Measurements from ENCODE around the gene KRT15. TPM values are rescaled to one million over a fixed set of nuclear protein-coding genes. Genes with fewer than 3 reads are reported as not detected.

Gene KRT15
- total RNA-seq, 1 donor from 2014 or later, result 0.79 TPM

DNA sequence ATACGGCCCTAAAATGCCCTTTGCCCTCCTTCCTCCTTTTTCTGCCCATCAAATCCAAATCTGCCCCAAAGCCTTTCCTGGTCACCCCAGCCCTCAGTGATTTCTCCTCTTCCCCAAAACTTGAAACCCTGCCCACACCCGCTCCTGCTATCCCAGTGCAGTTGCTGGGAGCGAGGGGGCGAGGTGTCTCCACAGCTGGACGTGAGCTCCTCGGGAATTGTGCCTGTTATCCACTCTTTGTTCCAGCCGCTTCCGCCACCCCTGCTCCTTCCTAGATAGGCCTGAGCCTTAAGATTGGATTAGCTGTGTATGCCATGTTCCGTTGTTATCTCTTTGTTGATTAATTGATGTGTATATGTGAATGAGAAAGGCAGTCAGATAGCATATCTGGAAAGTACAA, 35.2 kb downstream of the KRT15 start:
- Histone ChIP-seq H3K27ac (ENCODE audit: low read depth, low read length) (no peak overlapping the region), H3K9ac (ENCODE audit: low read length) (no peak overlapping the region), H3K4me2 (ENCODE audit: low read length) (no peak overlapping the region), H3K4me1 (ENCODE audit: insufficient read depth, low read length) (no peaks in the 10 kb centered on the region), H3K36me3 (ENCODE audit: insufficient read depth, low read length) (no peaks in the 10 kb centered on the region), H3K4me3 (ENCODE audit: insufficient read depth, low read depth, low read length) (no peak overlapping the region), H4K20me1 (ENCODE audit: insufficient read depth, low read length) (no peaks in the 10 kb centered on the region), H3K27me3 (ENCODE audit: insufficient read depth, low read length) (peaks cover 3% of the 10 kb centered on the region), H3K79me2 (ENCODE audit: insufficient read depth, low read length) (no peaks in the 10 kb centered on the region), H2AFZ (ENCODE audit: low read depth, low read length) (no peak overlapping the region), H3K9me3 (ENCODE audit: insufficient read depth, low read depth, low read length) (no peaks in the 10 kb centered on the region)
- Mint-ChIP-seq H3K9me3 (ENCODE audit: unreplicated experiment) (peaks cover 4% of the 10 kb centered on the region), H3K4me3 (ENCODE audit: unreplicated experiment) (no peak overlapping the region), H3K27me3 (ENCODE audit: low read depth, unreplicated experiment) (peaks cover 54% of the 10 kb centered on the region), H3K27ac (ENCODE audit: unreplicated experiment) (no peak overlapping the region), H3K36me3 (ENCODE audit: low read depth, unreplicated experiment) (peaks cover 2% of the 10 kb centered on the region), H3K4me1 (ENCODE audit: low read depth, unreplicated experiment) (no peaks in the 10 kb centered on the region)
- no peak for TF ChIP-seq EZH2 (IDR thresholded peaks at IDR 0.05; ENCODE audit: insufficient read depth, low read length)
- DNase-seq (ENCODE audit: low read depth) (no peak), FAIRE-seq (no peak)

DNA sequence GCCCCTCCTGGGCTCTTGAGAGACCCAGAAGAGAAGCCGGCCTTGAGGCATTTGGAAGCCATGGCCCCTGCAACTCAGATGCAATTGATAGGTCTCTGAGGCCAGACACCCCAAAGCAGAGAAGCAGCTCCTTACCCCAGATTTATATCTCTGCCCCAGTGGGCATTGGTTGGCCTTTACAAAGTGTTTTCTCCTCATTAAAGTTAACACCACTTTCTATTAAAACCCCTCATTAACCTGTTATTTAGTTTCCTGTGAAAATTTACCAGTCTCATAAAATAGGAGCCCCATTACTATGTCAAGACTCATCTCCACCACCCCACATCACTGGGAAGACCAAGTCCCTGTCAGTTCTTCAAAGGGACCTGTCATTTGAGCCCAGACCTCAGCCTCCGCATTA, 37.7 kb downstream of the KRT15 start, which contains the start of gene KRT35:
KRT35 (minus strand) TSS at position 116 of the 400 bp plus-strand sequence; CDS start at position 62, 54 bp downstream.
- no peak for DNase-seq (ENCODE audit: low read depth)
- Histone ChIP-seq H3K79me2 (ENCODE audit: insufficient read depth, low read length) (no peaks in the 10 kb centered on the region), H3K4me1 (ENCODE audit: insufficient read depth, low read length) (no peaks in the 10 kb centered on the region), H3K9me3 (ENCODE audit: insufficient read depth, low read depth, low read length) (no peaks in the 10 kb centered on the region), H3K27me3 (ENCODE audit: insufficient read depth, low read length) (no peaks in the 10 kb centered on the region), H3K36me3 (ENCODE audit: insufficient read depth, low read length) (no peaks in the 10 kb centered on the region), H4K20me1 (ENCODE audit: insufficient read depth, low read length) (no peaks in the 10 kb centered on the region), H3K4me3 (ENCODE audit: insufficient read depth, low read depth, low read length) (no peak within 1 kb of the TSS), H3K27ac (ENCODE audit: low read depth, low read length) (no peak within 1 kb of the TSS), H3K4me2 (ENCODE audit: low read length) (no peak within 1 kb of the TSS), H2AFZ (ENCODE audit: low read depth, low read length) (no peak within 1 kb of the TSS), H3K9ac (ENCODE audit: low read length) (no peak within 1 kb of the TSS)
- Mint-ChIP-seq H3K27me3 (ENCODE audit: low read depth, unreplicated experiment) (peaks cover 49% of the 10 kb centered on the region), H3K4me1 (ENCODE audit: low read depth, unreplicated experiment) (no peaks in the 10 kb centered on the region), H3K27ac (ENCODE audit: unreplicated experiment) (peak within 1 kb of the TSS; percentile 47), H3K4me3 (ENCODE audit: unreplicated experiment) (no peak within 1 kb of the TSS), H3K36me3 (ENCODE audit: low read depth, unreplicated experiment) (peaks cover 2% of the 10 kb centered on the region), H3K9me3 (ENCODE audit: unreplicated experiment) (peaks cover 4% of the 10 kb centered on the region)
- TF ChIP-seq EZH2 (IDR thresholded peaks at IDR 0.05; ENCODE audit: insufficient read depth, low read length), result no peak
- TF ChIP-seq, protein P1, sequence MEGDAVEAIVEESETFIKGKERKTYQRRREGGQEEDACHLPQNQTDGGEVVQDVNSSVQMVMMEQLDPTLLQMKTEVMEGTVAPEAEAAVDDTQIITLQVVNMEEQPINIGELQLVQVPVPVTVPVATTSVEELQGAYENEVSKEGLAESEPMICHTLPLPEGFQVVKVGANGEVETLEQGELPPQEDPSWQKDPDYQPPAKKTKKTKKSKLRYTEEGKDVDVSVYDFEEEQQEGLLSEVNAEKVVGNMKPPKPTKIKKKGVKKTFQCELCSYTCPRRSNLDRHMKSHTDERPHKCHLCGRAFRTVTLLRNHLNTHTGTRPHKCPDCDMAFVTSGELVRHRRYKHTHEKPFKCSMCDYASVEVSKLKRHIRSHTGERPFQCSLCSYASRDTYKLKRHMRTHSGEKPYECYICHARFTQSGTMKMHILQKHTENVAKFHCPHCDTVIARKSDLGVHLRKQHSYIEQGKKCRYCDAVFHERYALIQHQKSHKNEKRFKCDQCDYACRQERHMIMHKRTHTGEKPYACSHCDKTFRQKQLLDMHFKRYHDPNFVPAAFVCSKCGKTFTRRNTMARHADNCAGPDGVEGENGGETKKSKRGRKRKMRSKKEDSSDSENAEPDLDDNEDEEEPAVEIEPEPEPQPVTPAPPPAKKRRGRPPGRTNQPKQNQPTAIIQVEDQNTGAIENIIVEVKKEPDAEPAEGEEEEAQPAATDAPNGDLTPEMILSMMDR (IDR thresholded peaks at IDR 0.05; ENCODE audit: insufficient read depth, low read depth, low read length), result no peak
- no peak for FAIRE-seq

DNA sequence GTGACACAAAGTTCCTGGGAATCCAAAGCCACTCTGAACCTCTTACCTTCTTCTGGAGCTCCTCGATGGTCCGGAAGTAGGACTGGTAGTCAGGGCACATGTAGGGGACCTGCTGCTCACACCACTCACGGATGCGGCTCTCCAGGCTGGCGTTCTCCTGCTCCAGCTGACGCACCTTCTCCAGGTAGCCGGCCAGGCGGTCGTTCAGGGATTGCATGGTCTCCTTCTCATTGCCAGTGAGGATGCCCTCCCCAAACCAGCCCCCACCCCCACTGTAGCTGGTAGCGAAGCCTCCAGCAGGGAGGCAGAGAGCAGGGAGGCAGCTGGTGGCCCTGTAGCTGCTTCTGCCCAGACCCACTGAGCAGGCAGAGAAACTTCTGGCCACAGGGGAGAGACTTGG, 38.1 kb downstream of the KRT15 start:
- H3K9ac ChIP-seq (ENCODE audit: low read length), result no peak overlapping the region
- no peak for FAIRE-seq
- no peaks in the 10 kb centered on the region for H3K36me3 ChIP-seq (ENCODE audit: insufficient read depth, low read length)
- no peaks in the 10 kb centered on the region for H3K36me3 Mint-ChIP-seq (ENCODE audit: low read depth, unreplicated experiment)
- H2AFZ ChIP-seq (ENCODE audit: low read depth, low read length), result no peak overlapping the region
- H3K27ac ChIP-seq (ENCODE audit: low read depth, low read length), result no peak overlapping the region
- no peak overlapping the region for H3K4me3 ChIP-seq (ENCODE audit: insufficient read depth, low read depth, low read length)
- H3K4me3 Mint-ChIP-seq (ENCODE audit: unreplicated experiment), result no peak overlapping the region
- no peak overlapping the region for H3K27ac Mint-ChIP-seq (ENCODE audit: unreplicated experiment)
- no peaks in the 10 kb centered on the region for H3K4me1 Mint-ChIP-seq (ENCODE audit: low read depth, unreplicated experiment)
- H3K27me3 ChIP-seq (ENCODE audit: insufficient read depth, low read length), result no peaks in the 10 kb centered on the region
- peaks cover 48% of the 10 kb centered on the region for H3K27me3 Mint-ChIP-seq (ENCODE audit: low read depth, unreplicated experiment)
- no peaks in the 10 kb centered on the region for H3K4me1 ChIP-seq (ENCODE audit: insufficient read depth, low read length)
- no peaks in the 10 kb centered on the region for H4K20me1 ChIP-seq (ENCODE audit: insufficient read depth, low read length)
- TF ChIP-seq EZH2 (IDR thresholded peaks at IDR 0.05; ENCODE audit: insufficient read depth, low read length), result no peak
- TF ChIP-seq, protein P1 (IDR thresholded peaks at IDR 0.05; ENCODE audit: insufficient read depth, low read depth, low read length), result no peak
- no peak for DNase-seq (ENCODE audit: low read depth)
- H3K4me2 ChIP-seq (ENCODE audit: low read length), result no peak overlapping the region
- peaks cover 4% of the 10 kb centered on the region for H3K9me3 Mint-ChIP-seq (ENCODE audit: unreplicated experiment)
- H3K9me3 ChIP-seq (ENCODE audit: insufficient read depth, low read depth, low read length), result no peaks in the 10 kb centered on the region
- H3K79me2 ChIP-seq (ENCODE audit: insufficient read depth, low read length), result no peaks in the 10 kb centered on the region

All from astrocyte (in vitro differentiated cells and primary cell).